Measurements from ENCODE around the gene KLHL29. TPM values are rescaled to one million over a fixed set of nuclear protein-coding genes. Genes with fewer than 3 reads are reported as not detected.

KLHL29 gene
- polyA plus RNA-seq, 1 of the 3 experiments (the other 2 are of a cell fraction), result 4.6 TPM

- H3K79me2 ChIP-seq (ENCODE audit: insufficient read depth), result no peaks in the 10 kb centered on the region
- no peaks in the 10 kb centered on the region for H3K9me2 ChIP-seq
- WGBS (ENCODE audit: low lambda C conversion rate), result 50% methylated on average over 8 of the region's 8 CpGs
- no peaks in the 10 kb centered on the region for H3K9me3 ChIP-seq
- H3K4me3 ChIP-seq (ENCODE audit: low read depth in 2 of 2, low read length in 1 of 2), result no peak overlapping the region
- peaks cover 20% of the 10 kb centered on the region; the same call in 1 of the 2 replicates for H3K27me3 ChIP-seq (ENCODE audit: insufficient read depth)
- CTCF ChIA-PET, result interaction anchor here (1.1 kb wide), 1 partner anchor 67 kb away, joined by 3 read pairs; no protein-coding TSS in a partner anchor
- TF ChIP-seq MXI1 (IDR thresholded peaks at IDR 0.05; ENCODE audit: low read depth, low read length) (no peak), TEAD4 (IDR thresholded peaks at IDR 0.05; ENCODE audit: borderline replicate concordance, insufficient read depth) (no peak), RAD21 (IDR thresholded peaks at IDR 0.05; ENCODE audit: low read length) (no peak), TCF12 (IDR thresholded peaks at IDR 0.05) (no peak), NFIC (IDR thresholded peaks at IDR 0.05; ENCODE audit: borderline replicate concordance) (no peak), EZH2phosphoT487 (IDR thresholded peaks at IDR 0.05; ENCODE audit: borderline replicate concordance, low read depth) (no peak), FOXM1 (IDR thresholded peaks at IDR 0.05; ENCODE audit: low read depth) (no peak), EP300 (IDR thresholded peaks at IDR 0.05; ENCODE audit: borderline replicate concordance in 1 of 2, low read depth in 1 of 2, low read length in 1 of 2) (no peak), POLR2AphosphoS5 (IDR thresholded peaks at IDR 0.05; ENCODE audit: low read depth, low read length) (no peak), IRF3 (IDR thresholded peaks at IDR 0.05; ENCODE audit: low read depth, low read length) (no peak), JUND (IDR thresholded peaks at IDR 0.05) (no peak), PBX3 (IDR thresholded peaks at IDR 0.05) (no peak), ZBTB33 (IDR thresholded peaks at IDR 0.05; ENCODE audit: borderline replicate concordance, low read depth) (no peak), SMC3 (IDR thresholded peaks at IDR 0.05; ENCODE audit: low read depth, low read length) (no peak), USF1 (IDR thresholded peaks at IDR 0.05; ENCODE audit: borderline replicate concordance, low read depth) (no peak), GATA2 (CRISPR knock-in tag; IDR thresholded peaks at IDR 0.05) (no peak), ELF1 (IDR thresholded peaks at IDR 0.05) (no peak), USF2 (IDR thresholded peaks at IDR 0.05; ENCODE audit: borderline replicate concordance, low read depth, low read length) (no peak)
- H3K4me2 ChIP-seq, result no peak overlapping the region
- H4K20me1 ChIP-seq (ENCODE audit: insufficient read depth), result no peaks in the 10 kb centered on the region
- no peaks in the 10 kb centered on the region for H3K36me3 ChIP-seq (replicated peaks in 1 of 2; ENCODE audit: control insufficient read depth in 1 of 2, insufficient read depth in 2 of 2, low read length in 1 of 2)
- no peak overlapping the region for H3K27ac ChIP-seq (ENCODE audit: low read depth in 2 of 2, low read length in 1 of 2)
- no peak overlapping the region for H3K9ac ChIP-seq
- no peak overlapping the region for H2AFZ ChIP-seq (ENCODE audit: low read depth)
- POLR2A ChIA-PET, result no interaction called here
- H3F3A ChIP-seq (replicated peaks; ENCODE audit: insufficient read depth), result no peaks in the 10 kb centered on the region
- H3K4me1 ChIP-seq (ENCODE audit: control insufficient read depth in 1 of 2, insufficient read depth in 2 of 2, low read depth in 1 of 2, low read length in 1 of 2), result peaks cover 4 to 24% of the 10 kb centered on the region in 2 experiments; a peak in 3 of 4 replicates
- DNase-seq, result no peak
Observed at GRCh38 chr2:23346781-23347180, 38.2 kb upstream of the KLHL29 start.

Measured in SK-N-SH (cell line).